Measurements from ENCODE around the gene C10orf53.

The C10orf53 gene, protein sequence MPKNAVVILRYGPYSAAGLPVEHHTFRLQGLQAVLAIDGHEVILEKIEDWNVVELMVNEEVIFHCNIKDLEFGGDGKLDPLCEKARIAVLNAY

DNA sequence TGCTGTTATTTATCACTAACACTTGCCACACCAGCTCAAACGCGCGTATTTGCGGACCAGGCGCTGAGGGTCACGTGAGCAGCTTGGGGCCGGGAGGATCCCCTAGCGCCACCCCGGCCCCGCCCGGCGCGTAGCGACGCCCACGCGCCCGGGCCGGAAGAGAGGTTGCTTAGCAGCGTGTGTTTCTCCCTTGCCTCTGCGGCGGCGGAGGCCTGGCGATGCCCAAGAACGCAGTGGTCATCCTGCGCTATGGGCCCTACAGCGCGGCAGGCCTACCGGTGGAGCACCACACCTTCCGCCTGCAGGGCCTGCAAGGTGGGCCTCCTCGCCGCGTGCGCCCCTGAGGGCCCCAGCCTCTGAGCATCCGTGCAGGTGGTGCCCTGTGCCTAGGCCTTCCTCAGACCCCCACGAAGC is at the start of gene C10orf53:
C10orf53 (plus strand) TSS at position 172 of the 414 bp plus-strand sequence; CDS start at position 219, 47 bp downstream.
- DNase-seq = peak; percentile 89

DNA sequence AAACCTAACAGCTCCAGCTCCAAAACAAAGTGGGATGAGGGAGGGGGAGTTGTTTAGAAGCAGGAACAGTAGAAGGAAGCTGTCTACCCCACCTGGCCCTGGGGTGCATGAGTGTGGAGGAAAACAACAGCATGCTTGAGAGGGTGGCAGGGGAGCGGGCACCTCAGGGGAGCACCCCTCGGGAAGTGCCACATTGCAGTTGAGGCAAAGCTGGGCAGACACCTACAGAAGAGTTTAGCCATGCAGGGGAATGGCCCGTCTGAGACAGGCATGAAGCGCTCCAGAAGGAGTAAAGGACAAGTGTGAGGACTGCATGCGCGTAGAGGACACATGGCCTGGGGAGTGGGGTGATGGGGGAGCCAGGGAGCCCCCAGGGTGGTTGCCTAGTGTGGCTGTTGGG is 47.5 kb upstream of the C10orf53 start:
- DNase-seq = no peak

DNA sequence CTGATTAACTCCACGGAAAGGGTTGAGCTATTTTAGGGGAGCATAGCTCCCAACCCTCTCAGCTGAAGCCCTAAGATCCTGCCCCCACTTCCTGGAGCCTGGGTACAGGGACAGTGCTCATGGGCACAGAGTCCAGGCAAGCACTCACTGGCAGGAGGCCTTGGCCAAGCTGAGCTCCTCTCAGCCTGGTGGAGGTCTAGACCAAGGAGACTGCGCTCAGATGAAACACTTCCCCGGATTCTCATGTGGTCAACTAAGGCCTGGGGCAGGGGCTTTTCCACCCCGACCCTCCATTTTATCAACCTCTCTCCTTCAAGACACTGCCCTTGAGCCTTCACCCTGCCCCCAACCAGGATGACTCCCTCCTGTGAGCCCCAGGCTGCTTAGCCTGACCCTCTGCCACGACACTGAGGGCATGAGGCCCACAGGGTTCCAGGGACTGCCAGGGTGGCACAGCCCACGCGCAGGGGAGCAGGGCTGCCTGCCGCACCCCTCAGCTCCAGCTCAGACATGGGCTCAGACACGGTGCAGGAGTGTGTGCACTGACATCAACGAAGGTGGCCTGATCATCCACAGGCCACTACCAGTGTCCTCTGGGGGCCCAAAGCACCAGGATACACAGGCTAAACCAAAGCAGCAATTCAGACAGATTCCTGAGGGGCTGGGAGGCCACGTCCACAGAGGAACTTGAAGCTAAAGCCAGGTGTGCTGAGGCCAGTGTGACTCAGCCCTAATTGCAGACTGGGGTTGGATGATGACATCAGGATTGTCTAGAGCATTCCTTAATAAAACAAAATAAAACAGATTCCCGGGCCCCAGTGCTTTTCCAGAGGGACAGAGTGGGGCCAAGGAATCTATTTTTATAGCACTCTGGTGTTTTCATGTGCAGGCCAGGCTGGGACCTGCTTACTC is 46.8 kb upstream of the C10orf53 start:
- no peak for DNase-seq

DNA sequence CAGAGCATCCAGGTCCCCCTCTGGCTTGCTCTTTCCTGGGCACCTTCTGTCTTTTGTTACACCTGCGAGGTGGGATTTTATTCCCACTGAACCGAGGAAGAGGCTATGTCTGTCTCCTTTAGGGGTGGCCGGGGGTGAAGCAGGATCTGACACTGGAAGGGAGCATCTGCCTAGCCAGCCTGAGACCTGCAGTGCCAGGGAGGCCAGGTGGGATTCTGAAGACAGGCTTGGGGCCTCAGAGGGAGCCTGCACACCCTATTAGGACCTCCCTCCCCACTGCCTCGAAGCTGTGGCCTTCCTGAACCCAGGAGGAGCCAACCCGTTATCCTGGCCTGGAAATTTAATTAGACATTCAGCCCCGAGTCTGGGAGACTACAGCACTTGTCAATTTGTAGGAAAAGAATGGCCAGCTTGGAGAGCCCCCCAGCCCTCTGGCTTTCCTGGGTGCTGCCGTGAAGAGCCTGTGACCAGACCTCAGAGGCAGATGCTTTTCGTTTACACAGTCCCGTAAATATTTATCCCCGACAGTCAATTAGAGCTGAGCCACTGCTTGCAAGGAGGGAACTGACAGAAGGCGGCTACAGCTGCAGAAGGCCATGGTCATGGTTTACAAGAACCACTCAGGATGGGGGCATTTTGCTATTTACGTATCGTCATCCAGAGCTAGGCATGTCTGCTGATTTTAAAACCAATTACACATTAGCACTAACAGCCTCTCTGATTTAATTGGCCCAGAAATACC is 46.0 kb upstream of the C10orf53 start:
- no peak for DNase-seq

DNA sequence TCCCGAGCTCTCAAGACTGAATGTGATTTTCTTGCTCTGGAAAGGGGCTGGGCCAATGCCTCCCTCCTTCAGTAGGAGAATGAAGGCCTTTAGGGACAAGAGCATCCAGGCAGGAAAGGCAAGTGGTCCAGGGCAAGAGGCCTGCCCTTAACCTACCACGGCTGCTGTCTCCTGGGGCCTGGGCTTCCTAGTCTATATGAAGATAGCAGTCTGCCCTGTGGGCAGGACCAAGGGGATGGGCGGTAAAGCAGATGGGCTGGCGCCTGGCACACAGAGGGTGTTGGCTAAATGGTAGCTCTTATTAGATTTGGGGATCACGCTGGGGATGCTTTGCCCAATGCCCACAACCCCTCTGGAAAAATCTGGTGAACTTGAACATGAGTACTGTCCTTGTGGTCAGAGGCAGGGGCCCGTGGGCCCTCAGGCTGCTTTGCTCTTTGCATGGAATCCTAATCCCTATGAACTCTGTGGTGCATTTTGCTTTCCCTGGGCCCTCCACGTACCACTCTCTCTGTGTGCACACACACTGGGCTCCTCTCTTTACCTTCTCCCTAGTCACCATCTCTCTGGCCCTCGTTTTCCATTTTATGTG is 45.3 kb upstream of the C10orf53 start:
- no peak for DNase-seq

DNA sequence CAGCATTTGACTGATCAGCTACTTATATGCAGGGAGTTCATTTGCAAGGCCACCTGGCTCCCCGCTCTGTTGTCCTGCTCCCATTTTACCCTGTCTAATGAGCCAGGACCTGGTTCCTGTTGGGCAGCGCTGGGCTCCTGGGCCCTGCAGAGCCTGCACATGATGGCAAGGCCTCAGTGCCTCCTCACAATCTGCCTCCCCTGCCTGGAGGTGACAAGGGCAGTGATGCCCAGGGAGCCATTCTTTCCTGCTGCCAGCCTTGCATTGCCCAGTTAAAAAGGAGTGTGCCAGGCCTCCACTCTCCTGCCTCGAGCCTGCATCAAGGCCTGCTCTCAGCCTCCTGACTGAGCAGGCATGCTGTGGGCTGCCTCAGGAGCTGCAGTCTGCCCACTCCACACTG is 37.1 kb upstream of the C10orf53 start:
- no peak for DNase-seq

DNA sequence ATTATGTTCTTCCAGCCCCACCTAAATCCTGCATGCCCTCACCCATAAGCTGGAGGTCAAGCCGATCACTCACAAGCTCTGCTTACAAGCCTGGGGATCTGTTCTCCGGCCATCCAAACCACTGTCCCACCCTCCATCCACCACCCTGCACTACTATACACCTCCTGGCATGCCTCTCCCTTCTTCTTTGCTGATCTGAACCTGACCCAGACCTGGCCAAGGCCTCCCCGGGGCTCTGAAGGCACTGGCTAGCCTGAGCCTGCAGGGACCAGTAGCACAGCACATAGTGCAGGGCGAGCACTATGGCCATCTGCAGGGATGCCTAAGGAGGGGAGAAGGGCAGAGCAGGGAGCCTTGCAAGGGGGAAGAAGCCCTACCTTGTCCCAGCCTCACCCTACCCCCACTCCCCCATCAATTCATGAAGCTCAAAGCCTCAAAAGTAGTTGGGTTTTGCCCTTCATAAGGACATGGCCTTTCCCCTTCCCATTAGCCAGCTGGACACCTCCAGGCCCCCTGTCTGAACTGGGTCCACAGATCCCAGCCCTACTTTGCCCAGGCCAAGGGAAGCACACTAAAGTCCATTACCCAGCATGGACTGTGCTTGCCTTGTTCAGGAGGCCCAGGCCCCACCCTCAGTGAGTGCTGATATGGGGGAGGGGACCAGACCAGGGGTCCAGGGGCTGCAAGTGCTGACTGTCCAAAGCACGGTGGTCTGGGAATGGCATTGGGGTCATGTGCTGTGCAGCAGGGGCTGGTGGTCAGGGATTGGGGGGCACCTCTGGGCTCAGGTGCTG is 36.0 kb upstream of the C10orf53 start:
- DNase-seq = no peak

DNA sequence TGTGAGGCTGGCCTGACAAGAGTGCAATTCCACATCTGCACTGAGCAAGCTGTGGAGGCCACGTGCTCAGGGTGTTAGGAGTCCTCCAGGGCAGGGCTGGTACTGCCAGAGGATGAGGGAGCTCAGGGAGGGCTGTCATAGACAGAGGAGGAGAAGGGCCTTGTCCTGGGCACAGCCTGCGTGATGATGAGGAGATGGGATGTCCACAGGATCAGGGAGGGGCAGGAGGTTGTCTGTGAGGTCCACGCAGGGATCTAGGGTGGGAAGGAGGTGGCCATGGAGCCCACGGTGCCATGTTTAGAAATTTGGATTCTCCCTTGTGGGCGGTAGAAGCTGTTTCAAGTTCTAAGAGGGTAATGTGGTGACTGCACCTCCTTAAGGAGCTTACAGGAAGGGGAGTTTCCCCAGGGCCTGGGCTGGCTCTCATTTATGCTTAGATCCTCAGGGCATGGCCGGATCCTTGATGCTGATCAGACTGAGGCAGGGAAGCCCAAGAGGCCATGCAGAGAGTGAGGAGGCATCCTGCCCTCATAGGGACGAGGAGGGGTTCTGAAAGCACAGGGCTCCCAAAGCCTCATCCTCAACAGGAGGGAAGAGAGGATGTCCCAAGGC is 35.3 kb upstream of the C10orf53 start:
- no peak for DNase-seq

DNA sequence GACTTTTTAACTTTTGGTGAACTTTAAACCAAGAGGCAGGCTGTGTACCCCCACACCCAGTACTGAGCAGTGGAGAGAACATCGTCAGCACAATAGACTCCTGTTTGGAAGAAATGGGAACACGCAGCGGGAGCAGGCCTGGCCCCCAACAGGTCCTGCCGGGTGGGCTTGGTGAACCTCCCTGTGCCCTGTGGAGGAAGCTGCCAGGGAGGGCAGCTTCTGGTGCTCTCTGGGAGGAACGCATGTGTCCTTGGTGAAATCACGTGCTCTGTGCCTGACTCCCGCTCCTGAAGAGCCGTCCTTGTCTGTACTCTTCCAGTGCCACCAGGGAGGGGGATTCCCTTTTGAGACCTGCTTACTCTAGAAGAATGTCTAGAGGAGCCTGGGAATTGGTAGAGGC is 34.0 kb upstream of the C10orf53 start:
- no peak for DNase-seq

DNA sequence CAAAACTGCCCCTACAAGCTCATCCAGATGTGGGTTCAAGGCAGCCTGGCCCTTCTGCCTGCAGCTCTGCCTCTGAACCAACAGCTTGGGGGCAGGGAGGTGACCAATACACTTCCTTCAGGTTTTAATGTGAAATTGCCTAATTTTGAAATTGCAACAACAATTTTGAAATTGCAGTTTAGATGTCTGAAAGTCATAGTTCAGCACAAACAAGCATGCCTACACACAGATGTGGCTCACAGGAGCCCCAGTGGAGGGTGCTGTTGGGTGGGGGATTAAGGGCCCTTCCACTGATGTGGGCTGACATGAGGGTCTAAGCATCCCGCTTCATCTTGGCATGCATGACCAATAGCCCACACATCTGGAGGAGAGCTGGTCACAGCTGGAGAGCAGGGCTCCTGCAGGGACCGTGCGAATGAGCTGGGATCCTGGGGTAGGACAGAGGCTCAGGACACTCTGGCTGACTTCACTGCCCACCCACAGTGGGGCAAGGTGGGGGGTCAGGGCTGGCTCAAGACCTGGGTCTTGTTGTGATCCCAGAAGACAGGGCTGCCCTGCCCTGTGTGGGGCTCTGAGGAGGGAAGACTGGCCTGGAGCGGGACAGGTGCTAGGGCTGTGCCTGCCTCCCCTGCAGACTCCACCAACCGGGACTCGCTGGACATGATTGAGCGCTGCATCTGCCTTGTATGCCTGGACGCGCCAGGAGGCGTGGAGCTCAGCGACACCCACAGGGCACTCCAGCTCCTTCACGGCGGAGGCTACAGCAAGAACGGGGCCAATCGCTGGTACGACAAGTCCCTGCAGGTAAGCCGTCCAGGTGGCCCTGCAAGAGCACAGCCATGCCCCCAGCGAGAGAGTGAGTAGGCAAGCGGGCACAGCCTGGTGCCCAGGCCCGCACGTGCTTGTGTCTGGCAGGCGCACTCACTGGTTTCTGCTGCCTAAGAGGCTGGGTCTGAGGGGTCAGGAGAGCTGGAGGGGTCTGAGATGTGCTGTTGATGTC is 33.3 kb upstream of the C10orf53 start:
- DNase-seq = no peak

DNA sequence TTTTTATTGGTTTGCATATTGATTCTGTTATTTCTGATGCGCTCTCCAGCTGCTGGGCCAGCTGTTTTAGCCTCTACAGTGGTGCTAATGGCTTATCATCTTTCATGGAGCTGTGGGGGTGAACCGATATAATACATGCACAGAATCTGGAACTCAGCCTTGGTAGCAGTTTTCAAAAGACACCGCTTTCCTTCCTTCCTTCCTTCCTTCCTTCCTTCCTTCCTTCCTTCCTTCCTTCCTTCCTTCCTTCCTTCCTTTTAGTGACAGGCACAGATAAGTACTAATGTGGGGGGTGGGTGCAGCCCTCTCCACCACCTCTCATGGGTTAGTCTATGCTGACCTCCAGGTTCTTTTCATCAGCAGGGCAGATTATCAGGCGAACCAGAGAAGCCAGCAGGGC is 31.9 kb upstream of the C10orf53 start:
- no peak for DNase-seq

DNA sequence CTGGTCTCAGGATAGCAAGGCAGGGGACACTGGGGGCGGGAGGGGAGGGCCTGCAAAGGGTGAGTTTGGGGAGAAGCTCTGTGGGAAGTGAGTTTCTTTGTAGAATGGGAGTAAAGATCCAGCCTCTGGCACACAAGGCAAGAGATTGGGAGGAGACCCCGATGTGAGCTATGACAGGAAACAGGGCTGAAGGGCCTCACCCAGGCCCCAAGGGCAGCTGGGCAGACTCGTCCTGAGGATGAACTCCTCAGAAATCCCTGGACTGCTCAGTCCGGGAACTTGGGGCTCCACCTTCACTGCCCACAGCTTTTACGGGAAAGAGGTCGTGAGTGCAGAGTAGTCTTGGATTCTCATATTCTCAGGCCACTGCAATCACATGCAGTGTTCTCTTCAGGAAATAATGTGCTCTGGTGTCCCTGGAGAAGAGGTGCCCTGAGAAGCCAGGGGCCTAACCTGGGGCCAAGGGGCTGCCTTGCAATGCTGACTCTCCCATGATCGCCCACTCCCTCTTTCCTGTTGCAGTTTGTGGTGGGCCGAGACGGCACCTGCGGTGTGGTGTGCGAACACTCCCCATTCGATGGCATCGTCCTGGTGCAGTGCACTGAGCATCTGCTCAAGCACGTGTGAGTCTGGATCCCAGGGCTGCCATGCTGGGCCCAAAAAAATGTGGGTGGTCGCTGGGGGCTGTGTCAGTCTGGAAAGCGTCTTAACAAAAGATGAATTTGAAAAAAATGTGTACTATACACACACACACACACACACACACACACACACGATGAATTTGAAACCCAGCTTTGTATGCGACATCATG is 31.3 kb upstream of the C10orf53 start:
- DNase-seq = no peak

DNA sequence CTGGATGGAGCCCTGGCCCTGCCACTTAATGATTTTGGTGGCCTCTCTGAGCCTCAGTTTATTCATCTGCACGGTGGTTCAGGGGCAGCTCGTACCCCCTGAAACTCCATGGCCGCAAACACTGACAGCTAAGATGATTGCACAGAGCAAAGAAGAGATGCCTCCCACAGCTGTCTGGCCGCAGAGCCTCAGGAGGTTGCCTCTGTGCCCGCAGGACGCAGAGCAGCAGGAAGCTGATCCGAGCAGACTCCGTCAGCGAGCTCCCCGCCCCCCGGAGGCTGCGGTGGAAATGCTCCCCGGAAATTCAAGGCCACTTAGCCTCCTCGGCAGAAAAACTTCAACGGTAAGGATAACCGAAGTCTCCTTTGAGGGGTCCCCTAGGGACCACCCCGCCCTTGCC is 30.2 kb upstream of the C10orf53 start:
- DNase-seq = no peak

DNA sequence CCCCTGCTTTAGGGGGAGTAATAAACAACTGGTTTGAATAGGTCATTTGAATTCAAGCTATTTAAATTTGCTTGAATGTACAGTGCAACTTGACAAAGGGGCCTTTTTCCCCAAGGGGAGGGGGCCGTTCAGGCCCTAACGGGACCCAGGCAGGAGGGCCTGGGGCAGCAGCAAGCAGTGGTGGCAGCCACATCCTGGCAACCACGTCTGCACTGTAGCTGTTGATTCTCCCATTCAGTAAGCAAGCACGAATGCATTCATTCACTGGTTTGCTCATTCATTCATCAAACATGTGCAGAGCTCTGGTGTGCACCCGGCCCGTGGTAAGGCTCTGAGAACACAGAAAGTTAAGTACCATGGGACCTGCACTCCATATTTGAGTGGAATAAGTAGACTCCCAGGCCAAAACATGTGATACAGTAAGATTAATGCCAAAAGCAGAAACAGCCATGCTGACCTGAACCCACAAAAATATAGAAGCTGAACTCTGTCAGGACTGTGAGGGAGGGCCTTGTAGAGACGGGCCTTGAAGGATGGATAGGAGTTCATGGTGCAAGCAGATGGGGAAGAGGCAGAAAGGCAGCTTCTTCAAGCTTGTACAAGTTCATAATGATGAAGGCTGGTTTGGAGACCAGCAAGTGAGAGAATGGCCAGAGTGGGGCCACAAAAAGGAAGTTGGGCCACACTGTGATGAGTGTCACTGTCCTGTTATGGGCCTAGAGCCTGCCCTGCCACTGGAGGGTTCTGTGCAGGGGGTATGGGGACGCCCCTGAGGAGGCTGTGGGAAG is 29.3 kb upstream of the C10orf53 start:
- no peak for DNase-seq

DNA sequence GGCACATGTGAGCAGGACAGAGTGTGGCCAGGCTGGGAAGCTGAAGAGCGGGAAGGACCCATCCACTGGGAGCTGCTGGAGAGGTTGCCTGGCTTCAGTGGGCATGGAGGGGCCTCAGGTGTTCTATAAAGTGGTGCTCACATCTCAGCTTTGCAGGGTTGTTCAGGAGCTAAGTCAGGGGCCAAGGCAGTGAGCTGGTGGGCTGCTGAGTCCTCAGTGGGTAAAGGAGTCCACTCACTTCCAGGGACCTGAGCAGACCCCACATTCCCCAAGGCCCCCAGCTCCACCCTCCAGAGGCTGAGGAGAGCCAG is 28.8 kb upstream of the C10orf53 start:
- no peak for DNase-seq

DNA sequence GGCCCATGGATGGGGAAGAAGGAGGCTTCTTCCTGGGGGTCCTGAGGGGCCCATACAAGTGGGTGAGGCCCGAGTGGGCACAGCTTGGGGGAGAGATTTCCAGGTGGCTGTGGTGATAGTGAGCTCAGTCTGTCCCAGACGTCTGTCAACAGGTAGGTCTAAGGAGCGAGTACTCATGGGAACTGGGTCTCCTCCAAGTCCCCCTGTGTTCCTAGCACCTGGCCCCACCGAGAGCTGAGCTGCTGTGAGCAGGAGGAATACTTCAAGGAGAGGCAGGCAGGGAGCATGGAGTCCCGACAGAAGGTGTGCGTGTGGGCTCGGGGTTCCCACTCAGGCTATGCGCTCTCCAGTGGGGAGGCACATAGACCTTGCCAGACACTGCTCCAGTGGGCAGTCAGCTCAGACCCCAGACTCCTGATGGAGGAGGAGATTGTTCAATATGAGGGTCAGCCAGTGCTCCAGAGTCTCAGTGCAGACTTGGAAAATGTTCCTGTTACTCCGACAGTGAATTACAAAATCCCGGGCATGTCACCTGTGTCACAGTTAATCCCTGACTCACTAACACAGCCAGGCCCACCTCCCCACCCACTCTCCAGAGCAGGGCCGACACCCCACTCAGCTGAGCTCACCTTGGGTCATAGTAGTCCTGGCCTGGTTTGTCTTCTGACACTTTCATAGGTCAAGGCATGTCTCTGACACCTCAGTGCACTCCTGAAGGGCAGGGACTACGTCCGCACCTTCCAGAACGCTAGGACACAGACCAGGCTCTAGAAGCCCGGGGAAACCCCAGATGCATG is 28.2 kb upstream of the C10orf53 start:
- no peak for DNase-seq

DNA sequence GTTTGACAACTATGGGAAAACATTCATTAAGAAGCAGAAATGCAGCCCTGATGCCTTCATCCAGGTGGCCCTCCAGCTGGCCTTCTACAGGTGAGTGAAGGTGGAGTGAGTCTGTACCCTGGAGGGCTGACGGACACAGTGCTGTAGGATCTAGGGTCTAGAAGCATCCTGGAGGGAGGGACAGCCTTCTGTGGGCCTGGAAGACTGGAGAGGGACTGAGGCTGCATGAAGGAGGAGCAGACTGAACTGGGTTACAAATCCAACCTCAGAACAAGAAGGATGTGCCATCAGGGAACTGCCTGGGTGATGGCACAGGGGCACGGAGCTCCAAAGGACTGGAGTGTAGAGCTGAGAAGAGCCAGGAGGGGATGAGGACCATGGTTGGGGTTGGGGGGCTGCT is 27.5 kb upstream of the C10orf53 start:
- DNase-seq = no peak

Data from retina (tissue), 1 donor.